A673 (cell line): ENCODE results near the gene FHIP2A.

ENCODE experiments used
- EZH2 ChIP-seq: fragments of 200-600 bp; sonication (generic); IDR thresholded peaks from 2 replicates; pipeline ENCODE4 v1.6.1; 2017; ENCODE audit warnings: borderline replicate concordance, low read depth, mild to moderate bottlenecking, mixed read lengths, antibody characterized with exemption, low read length; ENCODE audit not compliant: poor library complexity, severe bottlenecking
- TF ChIP-seq, protein P1 (sequence below): fragments of 300-800, 200-600 bp; sonication (generic); conservative IDR thresholded peaks from 2 replicates; pipeline ENCODE4 v1.5.1; 2017; ENCODE audit warnings: low read depth, mild to moderate bottlenecking, antibody characterized with exemption, low read length, moderate library complexity, mixed read lengths

GRCh38 chr10:114806562-114807391, 14.8 kb upstream of the FHIP2A start:
- TF ChIP-seq, protein P1, sequence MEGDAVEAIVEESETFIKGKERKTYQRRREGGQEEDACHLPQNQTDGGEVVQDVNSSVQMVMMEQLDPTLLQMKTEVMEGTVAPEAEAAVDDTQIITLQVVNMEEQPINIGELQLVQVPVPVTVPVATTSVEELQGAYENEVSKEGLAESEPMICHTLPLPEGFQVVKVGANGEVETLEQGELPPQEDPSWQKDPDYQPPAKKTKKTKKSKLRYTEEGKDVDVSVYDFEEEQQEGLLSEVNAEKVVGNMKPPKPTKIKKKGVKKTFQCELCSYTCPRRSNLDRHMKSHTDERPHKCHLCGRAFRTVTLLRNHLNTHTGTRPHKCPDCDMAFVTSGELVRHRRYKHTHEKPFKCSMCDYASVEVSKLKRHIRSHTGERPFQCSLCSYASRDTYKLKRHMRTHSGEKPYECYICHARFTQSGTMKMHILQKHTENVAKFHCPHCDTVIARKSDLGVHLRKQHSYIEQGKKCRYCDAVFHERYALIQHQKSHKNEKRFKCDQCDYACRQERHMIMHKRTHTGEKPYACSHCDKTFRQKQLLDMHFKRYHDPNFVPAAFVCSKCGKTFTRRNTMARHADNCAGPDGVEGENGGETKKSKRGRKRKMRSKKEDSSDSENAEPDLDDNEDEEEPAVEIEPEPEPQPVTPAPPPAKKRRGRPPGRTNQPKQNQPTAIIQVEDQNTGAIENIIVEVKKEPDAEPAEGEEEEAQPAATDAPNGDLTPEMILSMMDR: no peak
- TF ChIP-seq EZH2: no peak
